GM23338 (cell line): Measurements from ENCODE around the gene PTGDR2. TPM values are rescaled to one million over a fixed set of nuclear protein-coding genes. Genes with fewer than 3 reads are reported as not detected.

Experiments used
- ATAC-seq: fragments of 200-7000 bp; cut with Tn5 transposase; 3 replicates; pipeline ENCODE4 v1.9.1; 2020
- DNase-seq: peaks from one replicate; pipeline ENCODE4 v3.0.0-alpha.2; 2015; ENCODE audit warnings: low spot score
- H2AFZ ChIP-seq: fragments of 200-600 bp; sonication (generic); 2 replicates; pipeline ENCODE4 v1.8.0; 2016; ENCODE audit warnings: antibody characterized with exemption, mild to moderate bottlenecking, moderate library complexity
- H3F3A ChIP-seq: fragments of 200-600 bp; sonication (generic); replicated peaks from 2 replicates; pipeline ENCODE4 v1.8.0; 2017; ENCODE audit warnings: antibody characterized with exemption, mixed run types, low read depth
- H3K27ac ChIP-seq: fragments of 200-600 bp; sonication (generic); 2 replicates; pipeline ENCODE4 v1.6.1; 2016; ENCODE audit warnings: low read depth
- H3K27me3 ChIP-seq: fragments of 200-600 bp; sonication (generic); 2 replicates; pipeline ENCODE4 v1.8.0; 2016; ENCODE audit warnings: mild to moderate bottlenecking, mixed run types, moderate library complexity; ENCODE audit not compliant: insufficient read depth
- H3K36me3 ChIP-seq: fragments of 200-600 bp; sonication (generic); 2 replicates; pipeline ENCODE4 v1.8.0; 2016; ENCODE audit warnings: mild to moderate bottlenecking; ENCODE audit not compliant: insufficient read depth
- H3K4me1 ChIP-seq: fragments of 200-600 bp; sonication (generic); 2 replicates; pipeline ENCODE4 v1.8.0; 2016; ENCODE audit warnings: mild to moderate bottlenecking, moderate library complexity; ENCODE audit not compliant: insufficient read depth
- H3K4me2 ChIP-seq: fragments of 200-600 bp; sonication (generic); 2 replicates; pipeline ENCODE4 v1.7.1; 2017; ENCODE audit warnings: mixed run types
- H3K4me3 ChIP-seq: fragments of 200-600 bp; sonication (generic); 2 replicates; pipeline ENCODE4 v1.6.1; 2016; ENCODE audit warnings: mixed run types
- H3K79me2 ChIP-seq: fragments of 200-600 bp; sonication (generic); replicated peaks from 2 replicates; pipeline ENCODE4 v1.8.0; 2017; ENCODE audit warnings: mild to moderate bottlenecking; ENCODE audit not compliant: insufficient read depth
- H3K9me2 ChIP-seq: fragments of 200-600 bp; sonication (generic); 2 replicates; pipeline ENCODE4 v1.8.0; 2017; ENCODE audit not compliant: insufficient read depth
- H4K20me1 ChIP-seq: fragments of 200-600 bp; sonication (generic); replicated peaks from 2 replicates; pipeline ENCODE4 v1.8.0; 2017; ENCODE audit warnings: mild to moderate bottlenecking; ENCODE audit not compliant: insufficient read depth
- H3K27ac Mint-ChIP-seq: 2 replicates; pipeline ENCODE4 v1.8.0; 2020; ENCODE audit warnings: inconsistent platforms, mild to moderate bottlenecking, moderate library complexity, mixed read lengths
- H3K27me3 Mint-ChIP-seq: 3 replicates; pipeline ENCODE4 v1.8.0; 2022; ENCODE audit warnings: low read depth, mild to moderate bottlenecking, moderate library complexity, mixed read lengths, inconsistent platforms; ENCODE audit not compliant: insufficient read depth, poor library complexity
- H3K36me3 Mint-ChIP-seq: 3 replicates; pipeline ENCODE4 v1.8.0; 2021; ENCODE audit warnings: low read depth, mild to moderate bottlenecking, inconsistent platforms, moderate library complexity, mixed read lengths
- H3K4me1 Mint-ChIP-seq: 3 replicates; pipeline ENCODE4 v1.8.0; 2020; ENCODE audit warnings: mild to moderate bottlenecking, inconsistent platforms, mixed read lengths
- H3K4me3 Mint-ChIP-seq: 3 replicates; pipeline ENCODE4 v1.8.0; 2021; ENCODE audit warnings: moderate library complexity, mild to moderate bottlenecking, inconsistent platforms, mixed read lengths
- H3K9me3 Mint-ChIP-seq: 3 replicates; pipeline ENCODE4 v1.8.0; 2020; ENCODE audit warnings: moderate library complexity, mild to moderate bottlenecking, inconsistent platforms, mixed read lengths
- CREB1 ChIP-seq: fragments of 250-450 bp; sonication (Bioruptor Pico); IDR thresholded peaks from 2 replicates; pipeline ENCODE4 v1.5.0; 2020; ENCODE audit warnings: low read depth, mild to moderate bottlenecking, moderate library complexity
- EZH2 ChIP-seq: fragments of 200-600 bp; sonication (generic); IDR thresholded peaks from one replicate; pipeline ENCODE4 v1.8.0; 2017; ENCODE audit warnings: antibody characterized with exemption, mild to moderate bottlenecking, low read depth; ENCODE audit not compliant: unreplicated experiment
- JUNB ChIP-seq: IDR thresholded peaks from one replicate; pipeline ENCODE4 v1.6.1; 2016; ENCODE audit warnings: antibody characterized with exemption; ENCODE audit not compliant: unreplicated experiment
- NANOG ChIP-seq: IDR thresholded peaks from 2 replicates; pipeline ENCODE4 v1.6.1; 2016; ENCODE audit warnings: antibody characterized with exemption, borderline replicate concordance
- POLR2AphosphoS5 ChIP-seq: IDR thresholded peaks from 2 replicates; pipeline ENCODE4 v1.6.1; 2016; ENCODE audit warnings: antibody characterized with exemption, low read depth
- STAT1 ChIP-seq: IDR thresholded peaks from one replicate; pipeline ENCODE4 v1.6.1; 2016; ENCODE audit warnings: antibody characterized with exemption; ENCODE audit not compliant: unreplicated experiment
- ZNF114 ChIP-seq: fragments of 250-450 bp; sonication (Bioruptor Pico); IDR thresholded peaks from 2 replicates; pipeline ENCODE4 v1.5.0; 2020; ENCODE audit warnings: mild to moderate bottlenecking, moderate library complexity
- ZNF331 ChIP-seq: fragments of 250-450 bp; sonication (Bioruptor Pico); IDR thresholded peaks from 2 replicates; pipeline ENCODE4 v1.5.0; 2020; ENCODE audit warnings: low read depth, mild to moderate bottlenecking, moderate library complexity
- polyA plus RNA-seq: library from polyadenylated mRNA; unstranded; fragments of >200 nt; fragmentation: Nextera tagmentation; extraction: Ambion mirVana; gene quantifications from 2 replicates; pipeline ENCODE4 v1.2.1, GENCODE V29; 2016
- total RNA-seq: library from RNA; depleted of rRNA; stranded (reverse); fragments of >200 nt; shearing (Covaris generic); gene quantifications from 2 replicates; pipeline ENCODE4 v1.2.3, GENCODE V29; 2014
- TF ChIP-seq, protein P1 (sequence below): IDR thresholded peaks from one replicate; pipeline ENCODE4 v1.6.1; 2018; ENCODE audit warnings: antibody characterized with exemption; ENCODE audit not compliant: unreplicated experiment
- TF ChIP-seq, protein P2 (sequence below): IDR thresholded peaks from 2 replicates; pipeline ENCODE4 v1.6.1; 2016; ENCODE audit warnings: antibody characterized with exemption
- TF ChIP-seq, protein P3 (sequence below), 2 experiments: fragments of 200-600 bp in 1 of 2; sonication (generic) in 1 of 2; conservative IDR thresholded peaks; 2 replicates each; pipeline versions ENCODE4 v1.5.1 to v1.6.1; 2016 to 2017; ENCODE audit warnings: antibody characterized with exemption in 2 of 2, low read depth in 2 of 2, mild to moderate bottlenecking in 2 of 2, moderate library complexity in 1 of 2

Gene PTGDR2
- total and polyA plus RNA-seq, 2 experiments from 2014 or later: 0.24 to 0.73 TPM

DNA sequence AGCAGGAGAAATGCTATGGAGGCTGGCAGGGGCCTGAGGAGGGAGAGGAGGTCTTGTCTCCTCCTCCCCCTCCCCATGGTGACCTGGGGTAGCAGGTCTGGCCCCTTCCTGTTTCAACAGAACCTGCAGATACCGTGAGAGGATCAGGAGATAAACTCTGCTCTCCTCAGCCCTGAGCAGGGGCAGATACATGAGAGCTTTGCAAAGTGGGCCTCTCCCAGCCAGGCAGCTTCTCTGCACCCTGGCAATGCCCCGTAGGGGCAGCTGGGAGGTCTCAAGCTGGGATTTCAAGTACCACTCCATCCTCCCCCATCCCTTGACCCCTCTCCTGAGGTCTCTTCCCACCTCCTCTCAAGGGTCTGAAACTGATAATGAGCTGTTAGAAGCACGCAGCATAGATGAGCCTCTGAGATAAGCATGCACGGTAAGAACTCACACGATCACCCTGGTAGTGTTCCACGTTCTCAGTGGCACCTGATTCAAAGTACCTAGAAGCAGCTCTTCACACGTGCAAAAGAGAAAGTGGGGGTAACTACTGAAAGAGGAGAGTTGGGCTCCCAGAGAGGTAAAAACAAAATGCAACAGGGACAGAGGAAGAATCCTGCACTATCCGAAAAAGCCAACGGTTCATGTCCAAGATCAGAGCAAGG lies 18.8 kb downstream of the PTGDR2 start (continued):
- TF ChIP-seq, protein P1, sequence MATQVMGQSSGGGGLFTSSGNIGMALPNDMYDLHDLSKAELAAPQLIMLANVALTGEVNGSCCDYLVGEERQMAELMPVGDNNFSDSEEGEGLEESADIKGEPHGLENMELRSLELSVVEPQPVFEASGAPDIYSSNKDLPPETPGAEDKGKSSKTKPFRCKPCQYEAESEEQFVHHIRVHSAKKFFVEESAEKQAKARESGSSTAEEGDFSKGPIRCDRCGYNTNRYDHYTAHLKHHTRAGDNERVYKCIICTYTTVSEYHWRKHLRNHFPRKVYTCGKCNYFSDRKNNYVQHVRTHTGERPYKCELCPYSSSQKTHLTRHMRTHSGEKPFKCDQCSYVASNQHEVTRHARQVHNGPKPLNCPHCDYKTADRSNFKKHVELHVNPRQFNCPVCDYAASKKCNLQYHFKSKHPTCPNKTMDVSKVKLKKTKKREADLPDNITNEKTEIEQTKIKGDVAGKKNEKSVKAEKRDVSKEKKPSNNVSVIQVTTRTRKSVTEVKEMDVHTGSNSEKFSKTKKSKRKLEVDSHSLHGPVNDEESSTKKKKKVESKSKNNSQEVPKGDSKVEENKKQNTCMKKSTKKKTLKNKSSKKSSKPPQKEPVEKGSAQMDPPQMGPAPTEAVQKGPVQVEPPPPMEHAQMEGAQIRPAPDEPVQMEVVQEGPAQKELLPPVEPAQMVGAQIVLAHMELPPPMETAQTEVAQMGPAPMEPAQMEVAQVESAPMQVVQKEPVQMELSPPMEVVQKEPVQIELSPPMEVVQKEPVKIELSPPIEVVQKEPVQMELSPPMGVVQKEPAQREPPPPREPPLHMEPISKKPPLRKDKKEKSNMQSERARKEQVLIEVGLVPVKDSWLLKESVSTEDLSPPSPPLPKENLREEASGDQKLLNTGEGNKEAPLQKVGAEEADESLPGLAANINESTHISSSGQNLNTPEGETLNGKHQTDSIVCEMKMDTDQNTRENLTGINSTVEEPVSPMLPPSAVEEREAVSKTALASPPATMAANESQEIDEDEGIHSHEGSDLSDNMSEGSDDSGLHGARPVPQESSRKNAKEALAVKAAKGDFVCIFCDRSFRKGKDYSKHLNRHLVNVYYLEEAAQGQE: no peak
- no peak for TF ChIP-seq ZNF114

DNA sequence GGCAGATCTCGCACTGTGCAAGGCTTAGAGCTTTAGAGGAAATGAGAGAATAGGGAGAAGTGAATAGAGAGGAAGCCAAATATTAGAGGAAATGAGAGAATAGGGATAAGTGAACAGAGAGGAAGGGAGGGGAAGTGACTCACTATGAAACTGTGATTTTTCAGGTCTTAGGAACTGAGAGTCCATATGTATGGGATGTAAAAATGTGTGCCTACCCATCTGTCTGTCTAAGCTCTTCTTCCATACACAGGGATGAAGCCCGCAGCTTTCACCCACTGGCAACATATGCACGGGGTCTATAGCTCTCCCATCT lies 20.3 kb downstream of the PTGDR2 start:
- Histone ChIP-seq H3K4me3 (no peak overlapping the region), H4K20me1 (no peaks in the 10 kb centered on the region; the same call in 1 of the 2 replicates), H3K36me3 (no peaks in the 10 kb centered on the region), H3K9me2 (no peaks in the 10 kb centered on the region), H3K27ac (no peak overlapping the region), H3K27me3 (no peaks in the 10 kb centered on the region), H3K4me2 (no peak overlapping the region), H3K79me2 (no peaks in the 10 kb centered on the region), H3K4me1 (no peaks in the 10 kb centered on the region; the same call in 1 of the 2 replicates), H2AFZ (no peak overlapping the region), H3F3A (no peaks in the 10 kb centered on the region)
- H3K9me3 Mint-ChIP-seq: no peaks in the 10 kb centered on the region
- no peak for DNase-seq
- H3K27ac Mint-ChIP-seq: no peak overlapping the region
- peaks cover 7% of the 10 kb centered on the region for H3K27me3 Mint-ChIP-seq
- ATAC-seq: no peak
- no peaks in the 10 kb centered on the region for H3K36me3 Mint-ChIP-seq
- no peak overlapping the region for H3K4me3 Mint-ChIP-seq
- peaks cover 2% of the 10 kb centered on the region; the same call in 1 of the 3 replicates for H3K4me1 Mint-ChIP-seq
- no peak for TF ChIP-seq JUNB
- no peak for TF ChIP-seq EZH2
- TF ChIP-seq, protein P1: no peak
- TF ChIP-seq NANOG: no peak
- TF ChIP-seq, protein P2, sequence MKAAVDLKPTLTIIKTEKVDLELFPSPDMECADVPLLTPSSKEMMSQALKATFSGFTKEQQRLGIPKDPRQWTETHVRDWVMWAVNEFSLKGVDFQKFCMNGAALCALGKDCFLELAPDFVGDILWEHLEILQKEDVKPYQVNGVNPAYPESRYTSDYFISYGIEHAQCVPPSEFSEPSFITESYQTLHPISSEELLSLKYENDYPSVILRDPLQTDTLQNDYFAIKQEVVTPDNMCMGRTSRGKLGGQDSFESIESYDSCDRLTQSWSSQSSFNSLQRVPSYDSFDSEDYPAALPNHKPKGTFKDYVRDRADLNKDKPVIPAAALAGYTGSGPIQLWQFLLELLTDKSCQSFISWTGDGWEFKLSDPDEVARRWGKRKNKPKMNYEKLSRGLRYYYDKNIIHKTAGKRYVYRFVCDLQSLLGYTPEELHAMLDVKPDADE: no peak
- TF ChIP-seq, protein P3, sequence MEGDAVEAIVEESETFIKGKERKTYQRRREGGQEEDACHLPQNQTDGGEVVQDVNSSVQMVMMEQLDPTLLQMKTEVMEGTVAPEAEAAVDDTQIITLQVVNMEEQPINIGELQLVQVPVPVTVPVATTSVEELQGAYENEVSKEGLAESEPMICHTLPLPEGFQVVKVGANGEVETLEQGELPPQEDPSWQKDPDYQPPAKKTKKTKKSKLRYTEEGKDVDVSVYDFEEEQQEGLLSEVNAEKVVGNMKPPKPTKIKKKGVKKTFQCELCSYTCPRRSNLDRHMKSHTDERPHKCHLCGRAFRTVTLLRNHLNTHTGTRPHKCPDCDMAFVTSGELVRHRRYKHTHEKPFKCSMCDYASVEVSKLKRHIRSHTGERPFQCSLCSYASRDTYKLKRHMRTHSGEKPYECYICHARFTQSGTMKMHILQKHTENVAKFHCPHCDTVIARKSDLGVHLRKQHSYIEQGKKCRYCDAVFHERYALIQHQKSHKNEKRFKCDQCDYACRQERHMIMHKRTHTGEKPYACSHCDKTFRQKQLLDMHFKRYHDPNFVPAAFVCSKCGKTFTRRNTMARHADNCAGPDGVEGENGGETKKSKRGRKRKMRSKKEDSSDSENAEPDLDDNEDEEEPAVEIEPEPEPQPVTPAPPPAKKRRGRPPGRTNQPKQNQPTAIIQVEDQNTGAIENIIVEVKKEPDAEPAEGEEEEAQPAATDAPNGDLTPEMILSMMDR (conservative IDR thresholded peaks at IDR 0.05; ENCODE audit: low read depth in 2 of 2): no peak
- no peak for TF ChIP-seq ZNF331 (CRISPR knock-in tag)
- no peak for TF ChIP-seq STAT1
- no peak for TF ChIP-seq ZNF114
- TF ChIP-seq CREB1 (CRISPR knock-in tag): no peak
- TF ChIP-seq POLR2AphosphoS5: no peak
